GM19455 (cell line): ENCODE data around the gene ERGIC1.
A peak's percentile ranks its signal among the peaks of the same experiment; 100 is the strongest.

ENCODE experiments used
- ATAC-seq: cut with Tn5 transposase; IDR thresholded peaks from one replicate; pipeline ENCODE4 v1.9.1; 2021; ENCODE audit not compliant: unreplicated experiment

The ERGIC1 gene

GRCh38 chr5:172972552-172972951 lies 138.5 kb downstream of the ERGIC1 start:
- ATAC-seq = no peak

DNA sequence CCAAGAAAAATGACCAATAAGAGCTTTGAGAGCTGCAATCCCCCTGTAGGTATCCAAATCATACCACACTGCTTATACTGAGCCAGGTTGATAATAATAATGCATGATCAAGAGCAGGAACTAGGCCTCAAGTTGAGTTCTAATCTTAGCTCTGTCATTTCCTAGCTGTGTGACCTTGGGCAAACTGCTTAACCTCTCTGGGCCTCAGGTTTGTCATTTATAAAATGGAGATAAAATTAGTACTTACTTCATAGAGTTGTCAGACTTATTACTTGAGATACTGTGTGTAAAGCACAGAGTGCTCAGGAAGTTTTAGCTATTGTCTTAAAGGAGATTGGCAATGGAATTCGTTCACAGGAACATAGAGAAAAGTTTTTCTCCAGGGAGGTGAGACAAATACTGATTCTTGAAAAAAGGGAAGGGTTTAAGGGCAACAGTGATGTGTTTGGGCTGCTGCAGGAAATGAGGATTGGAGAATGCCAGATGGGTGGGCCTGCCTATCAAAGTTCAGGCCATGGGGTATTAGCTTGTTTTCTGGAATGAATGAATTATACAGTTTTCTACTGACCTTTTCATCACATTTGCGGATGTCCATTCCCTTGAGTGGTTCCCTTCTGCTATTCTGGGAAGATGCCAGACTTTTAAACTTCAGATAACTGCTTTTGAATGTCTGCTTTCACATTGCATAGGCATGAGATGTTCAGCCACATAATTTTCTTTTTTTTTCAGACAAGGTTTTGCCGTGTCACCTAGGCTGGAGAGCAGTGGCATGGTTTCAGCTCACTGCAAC lies 139.3 kb downstream of the ERGIC1 start:
- ATAC-seq = no peak

GRCh38 chr5:172973931-172974330 lies 139.9 kb downstream of the ERGIC1 start:
- ATAC-seq = no peak

GRCh38 chr5:172975289-172975688 lies 141.2 kb downstream of the ERGIC1 start:
- ATAC-seq = no peak

- no peak for ATAC-seq
These were observed 145.7 kb downstream of the ERGIC1 start for GRCh38 chr5:172979778-172980177.

- no peak for ATAC-seq
These were observed 147.9 kb downstream of the ERGIC1 start for GRCh38 chr5:172981931-172982330.

DNA sequence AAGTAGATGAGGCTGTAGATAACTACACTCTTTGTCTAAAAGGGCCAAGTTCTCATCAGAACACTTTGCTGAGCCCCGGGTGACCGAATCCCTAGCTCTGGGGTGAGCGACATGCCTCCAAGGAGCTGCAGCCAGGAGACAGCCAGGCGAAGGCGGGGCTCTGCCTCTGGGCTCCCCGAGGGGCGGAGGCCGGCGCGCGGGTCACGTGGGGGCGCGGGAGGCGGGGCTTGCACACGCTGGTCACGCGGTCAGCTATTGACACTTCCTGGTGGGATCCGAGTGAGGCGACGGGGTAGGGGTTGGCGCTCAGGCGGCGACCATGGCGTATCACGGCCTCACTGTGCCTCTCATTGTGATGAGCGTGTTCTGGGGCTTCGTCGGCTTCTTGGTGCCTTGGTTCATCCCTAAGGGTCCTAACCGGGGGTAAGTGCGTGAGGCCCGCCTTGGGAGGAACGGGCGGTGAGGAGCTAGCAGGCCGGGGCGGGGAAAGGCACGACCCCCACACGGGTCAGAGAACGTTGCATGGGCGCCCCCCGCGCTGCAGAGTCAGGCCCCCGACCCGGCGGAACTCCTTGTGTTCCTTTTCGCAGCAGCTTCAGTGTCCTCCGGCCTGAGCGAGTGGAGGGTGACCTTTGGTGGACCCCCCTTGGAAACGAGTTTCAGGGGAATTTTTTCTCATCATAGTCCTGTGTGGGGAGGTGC lies 149.6 kb downstream of the ERGIC1 start, which contains the start of gene ATP6V0E1:
ATP6V0E1 (plus strand) TSS at position 230 of the 702 bp plus-strand sequence; CDS start at position 320, 90 bp downstream.
- peak; percentile 84 for ATAC-seq

DNA sequence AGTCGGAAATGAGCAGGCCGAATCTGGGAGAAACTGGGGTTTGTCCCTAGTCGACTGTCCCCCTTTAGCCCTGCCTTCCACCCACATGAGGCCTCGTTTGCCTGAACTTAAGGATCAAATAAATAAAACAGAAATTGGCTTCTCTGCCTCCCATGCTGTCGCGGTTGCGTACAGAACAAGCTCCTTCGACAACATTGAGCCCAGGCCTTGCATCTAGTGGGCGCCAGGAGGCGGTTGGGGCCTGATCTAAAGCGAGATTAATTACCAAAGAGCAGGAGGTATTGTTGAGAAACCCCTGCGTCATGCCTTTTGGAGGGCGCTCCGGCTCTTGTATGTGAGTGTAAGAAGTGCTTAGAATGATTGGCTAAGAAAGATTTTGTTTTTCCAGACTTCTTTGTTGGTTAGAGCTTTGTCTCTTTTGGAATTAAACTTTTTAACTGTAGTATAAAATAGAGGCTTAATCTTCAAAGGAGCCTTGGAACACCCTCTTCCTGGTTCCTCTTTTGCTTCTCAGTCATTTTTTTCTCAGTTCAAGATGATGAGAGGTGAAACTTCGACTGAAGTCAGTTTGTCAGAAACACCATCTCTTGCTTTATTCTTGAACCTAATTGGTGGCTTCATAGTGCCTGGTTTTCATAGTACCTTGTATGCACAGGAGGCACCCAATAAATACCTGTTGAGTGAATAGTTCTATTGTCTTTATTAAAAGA lies 150.3 kb downstream of the ERGIC1 start:
- ATAC-seq = peak; percentile 65

- ATAC-seq = no peak
These were observed 151.5 kb downstream of the ERGIC1 start for GRCh38 chr5:172985596-172985995.

DNA sequence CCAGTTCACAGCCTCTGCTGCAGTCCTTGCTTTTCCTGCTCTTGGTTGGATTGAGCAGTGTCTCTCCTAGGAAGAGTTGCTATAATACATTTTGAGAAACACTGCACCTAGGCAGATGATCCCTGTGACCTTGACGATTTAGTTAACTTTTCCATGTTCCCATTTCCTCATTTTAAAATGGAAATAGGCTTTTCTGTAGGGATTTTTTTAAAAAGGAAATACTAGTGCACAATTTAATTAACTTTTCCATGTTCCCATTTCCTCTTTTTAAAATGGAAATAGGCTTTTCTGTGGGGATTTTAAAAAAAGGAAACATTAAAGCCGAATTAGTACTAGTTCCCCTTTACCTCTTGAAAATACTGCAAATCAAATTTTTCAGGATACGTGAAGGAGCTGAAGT lies 154.2 kb downstream of the ERGIC1 start:
- no peak for ATAC-seq

DNA sequence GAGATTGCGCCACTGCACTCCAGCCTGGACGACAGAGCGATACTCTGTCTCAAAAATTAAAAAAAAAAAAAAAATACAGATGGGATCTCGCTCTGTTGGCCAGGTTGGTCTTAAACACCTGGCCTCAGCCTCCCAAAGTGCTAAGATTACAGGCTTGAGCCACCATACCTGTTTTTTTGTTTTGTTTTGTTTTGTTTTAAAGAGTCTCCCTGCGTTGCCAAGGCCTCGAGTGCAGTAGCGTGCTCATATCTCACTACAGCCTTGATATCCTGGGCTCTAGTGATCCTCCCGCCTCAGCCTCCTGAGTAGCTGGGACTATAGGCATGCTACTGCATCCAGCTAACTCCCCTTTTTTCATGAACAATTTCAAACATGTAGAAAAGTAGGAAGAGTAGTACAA lies 156.7 kb downstream of the ERGIC1 start:
- no peak for ATAC-seq

DNA sequence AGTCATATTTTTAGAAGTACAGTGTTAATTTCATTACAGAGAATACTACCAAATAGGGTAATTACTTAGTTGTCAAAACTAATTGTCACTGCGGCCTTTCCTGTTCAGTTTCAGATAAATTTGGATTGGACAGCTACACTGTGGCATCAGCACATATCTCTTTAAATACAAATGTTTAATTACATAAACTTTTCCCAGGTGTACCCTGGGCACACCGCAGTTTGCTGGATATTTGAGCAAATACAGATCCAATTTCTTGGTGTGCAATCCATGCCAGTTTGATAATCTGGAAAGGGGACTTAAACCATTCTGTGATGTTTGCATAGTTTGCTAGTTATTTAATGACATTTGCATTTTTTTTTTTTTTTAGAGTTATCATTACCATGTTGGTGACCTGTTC lies 160.4 kb downstream of the ERGIC1 start:
- no peak for ATAC-seq

GRCh38 chr5:172999372-172999973 lies 165.4 kb downstream of the ERGIC1 start:
- no peak for ATAC-seq

DNA sequence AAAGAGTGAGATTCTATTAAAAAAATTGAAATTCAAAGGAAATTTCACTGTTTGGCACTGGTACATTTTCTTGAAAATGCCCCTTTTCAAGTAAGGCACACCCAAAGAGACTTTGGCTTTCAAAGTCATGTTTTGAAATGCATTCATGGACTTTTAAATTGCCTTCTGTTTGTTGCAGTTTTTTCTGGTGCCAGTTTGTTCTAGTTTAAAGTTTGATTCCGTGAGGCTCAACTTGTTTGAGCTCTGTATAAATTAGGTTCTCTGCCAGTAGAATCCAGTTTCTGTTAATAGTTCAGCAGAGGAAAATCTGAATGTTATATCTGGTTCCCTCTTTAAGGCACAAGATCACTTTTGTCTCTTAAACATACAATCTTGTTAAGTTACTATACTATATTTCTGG lies 165.9 kb downstream of the ERGIC1 start:
- no peak for ATAC-seq

GRCh38 chr5:173001229-173001841 lies 167.3 kb downstream of the ERGIC1 start:
- peak; percentile 79 for ATAC-seq
